Vagina (tissue), 2 donors: ENCODE data around the gene SELENOF. TPM values are rescaled to one million over a fixed set of nuclear protein-coding genes. Genes with fewer than 3 reads are reported as not detected.

ENCODE experiments used
- DNase-seq, 2 donors: peaks; one replicate each; pipeline ENCODE4 v3.0.0-alpha.2; 2017; ENCODE audit errors: extremely low spot score in 2 of 2
- H3K27ac ChIP-seq: fragments of 200-600 bp; sonication (generic); one replicate; pipeline ENCODE4 v1.5.1; 2019
- H3K27me3 ChIP-seq: fragments of 200-600 bp; sonication (generic); one replicate; pipeline ENCODE4 v1.5.1; 2019
- H3K36me3 ChIP-seq, 2 donors: fragments of 200-600 bp; sonication (generic); one replicate each; pipeline ENCODE4 v1.5.1; 2017 to 2019
- H3K4me1 ChIP-seq: fragments of 200-600 bp; sonication (generic); one replicate; pipeline ENCODE4 v1.5.1; 2019
- H3K4me3 ChIP-seq, 2 donors: fragments of 200-600 bp; sonication (generic); 1 replicate in 1 of 2; 2 replicates in 1 of 2; pipeline ENCODE4 v1.5.1; 2016 to 2019
- H3K9me3 ChIP-seq: fragments of 200-600 bp; sonication (generic); one replicate; pipeline ENCODE4 v1.5.1; 2019
- POLR2A ChIP-seq, 2 donors: fragments of 450-650 bp; IDR thresholded peaks; one replicate each; pipeline ENCODE4 v1.6.1; 2017; ENCODE audit warnings: antibody characterized with exemption in 2 of 2, mild to moderate bottlenecking in 2 of 2, moderate library complexity in 2 of 2
- POLR2AphosphoS5 ChIP-seq, 2 donors: sonication (generic); formaldehyde crosslinking; IDR thresholded peaks; one replicate each; pipeline ENCODE4 v1.9.0; 2017; ENCODE audit warnings: antibody characterized with exemption in 2 of 2, mild to moderate bottlenecking in 2 of 2, low read depth in 1 of 2; ENCODE audit not compliant: insufficient read depth in 1 of 2
- intact Hi-C: fragments of 100-400 bp; cut with DNase I; formaldehyde crosslinking; loops from one replicate; pipeline ENCODE4 v1.15.1; 2023
- total RNA-seq: library from RNA; depleted of rRNA; stranded (reverse); fragments of >200 nt; gene quantifications from one replicate; pipeline ENCODE4 v1.2.3, GENCODE V29; 2016
- TF ChIP-seq, protein P1 (sequence below), 3 experiments: fragments of 450-650 bp in 2 of 3; fragments of 200-600 bp in 1 of 3; sonication (generic) in 1 of 3; IDR thresholded peaks; one replicate each; pipeline ENCODE4 v1.5.1; 2017 to 2019; ENCODE audit warnings: antibody characterized with exemption in 3 of 3, mild to moderate bottlenecking in 2 of 3, moderate library complexity in 2 of 3

Gene SELENOF
- total RNA-seq, 1 donor from 2014 or later, result 77.3 TPM

- Histone ChIP-seq H3K4me3 (no peak overlapping the region), H3K4me1 (no peaks in the 10 kb centered on the region), H3K27ac (no peak overlapping the region), H3K27me3 (no peaks in the 10 kb centered on the region), H3K9me3 (no peaks in the 10 kb centered on the region), H3K36me3 (no peaks in the 10 kb centered on the region)
- intact Hi-C loops, result no loop called here
- TF ChIP-seq POLR2AphosphoS5 (IDR thresholded peaks at IDR 0.05; ENCODE audit: insufficient read depth in 1 of 2, low read depth in 1 of 2), result no peak
- TF ChIP-seq POLR2A (IDR thresholded peaks at IDR 0.05), result no peak
- TF ChIP-seq, protein P1, sequence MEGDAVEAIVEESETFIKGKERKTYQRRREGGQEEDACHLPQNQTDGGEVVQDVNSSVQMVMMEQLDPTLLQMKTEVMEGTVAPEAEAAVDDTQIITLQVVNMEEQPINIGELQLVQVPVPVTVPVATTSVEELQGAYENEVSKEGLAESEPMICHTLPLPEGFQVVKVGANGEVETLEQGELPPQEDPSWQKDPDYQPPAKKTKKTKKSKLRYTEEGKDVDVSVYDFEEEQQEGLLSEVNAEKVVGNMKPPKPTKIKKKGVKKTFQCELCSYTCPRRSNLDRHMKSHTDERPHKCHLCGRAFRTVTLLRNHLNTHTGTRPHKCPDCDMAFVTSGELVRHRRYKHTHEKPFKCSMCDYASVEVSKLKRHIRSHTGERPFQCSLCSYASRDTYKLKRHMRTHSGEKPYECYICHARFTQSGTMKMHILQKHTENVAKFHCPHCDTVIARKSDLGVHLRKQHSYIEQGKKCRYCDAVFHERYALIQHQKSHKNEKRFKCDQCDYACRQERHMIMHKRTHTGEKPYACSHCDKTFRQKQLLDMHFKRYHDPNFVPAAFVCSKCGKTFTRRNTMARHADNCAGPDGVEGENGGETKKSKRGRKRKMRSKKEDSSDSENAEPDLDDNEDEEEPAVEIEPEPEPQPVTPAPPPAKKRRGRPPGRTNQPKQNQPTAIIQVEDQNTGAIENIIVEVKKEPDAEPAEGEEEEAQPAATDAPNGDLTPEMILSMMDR (IDR thresholded peaks at IDR 0.05), result no peak
- DNase-seq, result no peak
Observed at GRCh38 chr1:86933562-86934377, 19.8 kb upstream of the SELENOF start.

DNA sequence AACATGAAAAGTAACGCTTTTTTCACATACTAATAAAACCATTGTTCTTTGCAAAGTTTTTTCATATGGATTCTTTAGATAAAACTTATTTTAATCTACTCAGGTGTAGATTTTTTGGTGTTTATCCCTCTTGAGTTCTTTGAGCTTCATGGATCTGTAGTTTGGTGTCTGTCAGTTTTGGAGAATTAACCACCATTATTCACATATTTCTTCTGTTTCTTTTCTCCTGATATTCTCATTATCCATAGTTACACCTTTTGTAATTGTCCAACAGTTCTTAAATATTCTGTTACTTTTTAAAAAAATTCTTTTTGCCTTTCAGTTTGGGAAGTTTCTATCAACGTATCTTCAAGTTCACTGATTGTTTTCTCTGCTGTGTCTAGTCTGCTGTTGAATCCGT is 19.1 kb upstream of the SELENOF start:
- H3K4me3 ChIP-seq, result no peak overlapping the region
- no peaks in the 10 kb centered on the region for H3K9me3 ChIP-seq
- intact Hi-C loops, result no loop called here
- no peaks in the 10 kb centered on the region for H3K36me3 ChIP-seq
- H3K27me3 ChIP-seq, result no peaks in the 10 kb centered on the region
- TF ChIP-seq, protein P1 (IDR thresholded peaks at IDR 0.05), result no peak
- no peak for TF ChIP-seq POLR2A (IDR thresholded peaks at IDR 0.05)
- no peak for TF ChIP-seq POLR2AphosphoS5 (IDR thresholded peaks at IDR 0.05; ENCODE audit: insufficient read depth in 1 of 2, low read depth in 1 of 2)
- no peak overlapping the region for H3K27ac ChIP-seq
- no peaks in the 10 kb centered on the region for H3K4me1 ChIP-seq
- DNase-seq, result no peak

DNA sequence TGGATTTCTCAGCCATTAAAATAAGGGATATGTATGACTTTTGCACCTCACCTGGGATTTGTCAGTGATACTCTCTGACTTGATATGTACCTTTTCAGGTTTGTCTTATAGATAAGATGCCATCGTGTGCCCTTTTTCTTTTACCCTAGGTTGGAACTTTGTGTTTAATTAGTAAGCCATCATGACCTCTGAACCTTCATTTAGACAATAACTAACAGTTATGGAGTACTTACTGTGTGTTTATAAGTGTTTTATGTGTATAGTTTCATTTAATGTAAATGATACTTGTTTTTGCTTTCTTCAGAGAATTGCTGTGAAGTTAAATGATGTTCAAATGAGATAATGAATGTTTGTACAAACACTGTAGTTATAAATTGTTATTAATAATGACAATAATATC is 14.9 kb upstream of the SELENOF start:
- TF ChIP-seq, protein P1 (IDR thresholded peaks at IDR 0.05), result no peak
- intact Hi-C loops, result no loop called here
- DNase-seq, result no peak
- Histone ChIP-seq H3K9me3 (no peaks in the 10 kb centered on the region), H3K27ac (no peak overlapping the region), H3K4me1 (no peaks in the 10 kb centered on the region), H3K4me3 (no peak overlapping the region), H3K27me3 (no peaks in the 10 kb centered on the region), H3K36me3 (no peaks in the 10 kb centered on the region)

DNA sequence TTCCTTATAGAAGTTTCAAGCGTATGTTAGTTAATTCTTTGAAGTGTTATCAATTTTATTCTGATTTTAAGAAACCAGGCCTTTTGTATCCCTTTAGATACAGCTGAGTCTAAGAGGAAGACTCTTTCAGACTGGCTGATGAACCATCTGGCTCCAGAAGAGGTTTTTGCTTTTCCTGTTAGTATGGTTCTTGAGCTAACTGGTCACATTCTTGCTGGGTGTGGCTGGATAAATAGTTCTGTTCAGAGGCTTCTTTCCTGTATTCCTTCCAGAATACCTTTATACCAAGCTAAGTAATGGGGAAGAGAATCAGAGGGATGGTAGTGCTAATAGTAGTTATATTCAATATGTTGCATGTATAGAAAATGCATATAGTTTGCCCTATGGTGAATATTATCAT is 13.0 kb upstream of the SELENOF start:
- no peak overlapping the region for H3K27ac ChIP-seq
- no peak overlapping the region for H3K4me3 ChIP-seq
- H3K36me3 ChIP-seq, result no peaks in the 10 kb centered on the region
- no peaks in the 10 kb centered on the region for H3K4me1 ChIP-seq
- intact Hi-C loops, result no loop called here
- TF ChIP-seq POLR2A (IDR thresholded peaks at IDR 0.05) (no peak), POLR2AphosphoS5 (IDR thresholded peaks at IDR 0.05; ENCODE audit: insufficient read depth in 1 of 2, low read depth in 1 of 2) (no peak)
- TF ChIP-seq, protein P1 (IDR thresholded peaks at IDR 0.05), result no peak
- no peaks in the 10 kb centered on the region for H3K9me3 ChIP-seq
- H3K27me3 ChIP-seq, result no peaks in the 10 kb centered on the region
- DNase-seq, result no peak

- TF ChIP-seq, protein P1 (IDR thresholded peaks at IDR 0.05), result no peak
- TF ChIP-seq POLR2A (IDR thresholded peaks at IDR 0.05) (no peak), POLR2AphosphoS5 (IDR thresholded peaks at IDR 0.05; ENCODE audit: insufficient read depth in 1 of 2, low read depth in 1 of 2) (no peak)
- intact Hi-C loops, result no loop called here
- no peaks in the 10 kb centered on the region for H3K4me1 ChIP-seq
- H3K27me3 ChIP-seq, result no peaks in the 10 kb centered on the region
- no peaks in the 10 kb centered on the region for H3K9me3 ChIP-seq
- H3K36me3 ChIP-seq, result no peaks in the 10 kb centered on the region
- H3K4me3 ChIP-seq, result no peak overlapping the region
- no peak for DNase-seq
- no peak overlapping the region for H3K27ac ChIP-seq
Observed at GRCh38 chr1:86925742-86926141, 11.8 kb upstream of the SELENOF start.
